ENCODE results near the gene SCNN1B.

DNA sequence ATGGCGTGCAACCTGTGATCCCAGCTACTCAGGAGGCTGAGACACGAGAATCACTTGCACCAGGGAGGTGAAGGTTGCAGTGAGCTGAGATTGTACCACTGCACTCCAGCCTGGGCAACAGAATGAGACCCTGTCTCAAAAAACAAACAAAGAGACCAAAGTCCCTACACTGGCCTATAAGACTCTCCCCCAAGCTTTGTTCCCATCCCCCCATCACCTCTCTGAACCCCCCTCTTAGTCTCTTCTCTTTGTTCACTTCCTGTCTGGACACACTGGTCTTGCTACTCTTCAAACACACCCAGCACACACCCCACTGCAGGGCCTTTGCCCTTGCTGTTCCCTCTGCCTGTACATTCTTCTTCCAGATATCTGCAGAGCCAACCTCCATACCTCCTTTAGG is 7.8 kb upstream of the SCNN1B start:
- no peak for TF ChIP-seq POLR2AphosphoS5 (IDR thresholded peaks at IDR 0.05)
- TF ChIP-seq CTCF (IDR thresholded peaks at IDR 0.05) = no peak
- no peak for TF ChIP-seq EP300 (IDR thresholded peaks at IDR 0.05; ENCODE audit: low read depth)
- no peak for TF ChIP-seq POLR2A (IDR thresholded peaks at IDR 0.05)
